Measurements from ENCODE around the gene HIGD2A. TPM values are rescaled to one million over a fixed set of nuclear protein-coding genes. Genes with fewer than 3 reads are reported as not detected.
A peak's percentile ranks its signal among the peaks of the same experiment; 100 is the strongest.

Gene HIGD2A
- total RNA-seq, 1 donor from 2014 or later, result 74.6 TPM

- no peak for TF ChIP-seq CTCF (IDR thresholded peaks at IDR 0.05)
- DNase-seq (ENCODE audit: low spot score), result no peak
- H3K27me3 Mint-ChIP-seq (ENCODE audit: low read depth), result peaks cover 14% of the 10 kb centered on the region
- H3K36me3 Mint-ChIP-seq (ENCODE audit: low read depth), result no peaks in the 10 kb centered on the region
- H3K27ac Mint-ChIP-seq (ENCODE audit: unreplicated experiment), result peak overlapping the region; percentile 15
- H3K4me1 Mint-ChIP-seq (ENCODE audit: low read depth), result peaks cover 14% of the 10 kb centered on the region
- no peak overlapping the region for H3K4me3 Mint-ChIP-seq (ENCODE audit: unreplicated experiment)
- no peaks in the 10 kb centered on the region for H3K9me3 Mint-ChIP-seq (ENCODE audit: low read depth)
Observed at GRCh38 chr5:176438959-176439757, 50.6 kb downstream of the HIGD2A start.

Small RNA genes within 50 kb of the gene (microRNA-seq; reads per million reads assigned to microRNA genes)
- gene MIR1271 (ENCODE audit: borderline number of aligned reads), result 8.3 reads per million, percentile 18 among the genes with 10 or more reads in this experiment

Other genes with a start within 250 kb of the HIGD2A start
- gene SIMC1, start 150.3 kb upstream of the HIGD2A start, total RNA-seq, result 17.4 to 20.3 TPM (median 19.1 TPM) in 3 replicates
- gene KIAA1191, start 27.0 kb upstream of the HIGD2A start, total RNA-seq, result 89.5 to 103 TPM (median 91.5 TPM) in 3 replicates
- 24.5 to 37.8 TPM (median 33.7 TPM) in 3 replicates for gene ARL10, start 23.3 kb upstream of the HIGD2A start, total RNA-seq
- 16.8 to 22.8 TPM (median 19.9 TPM) in 3 replicates for gene NOP16, start 153 bp upstream of the HIGD2A start, total RNA-seq
- gene CLTB, start 27.8 kb downstream of the HIGD2A start, total RNA-seq, result 63.8 to 85.6 TPM (median 65.3 TPM) in 3 replicates
- 40.0 to 45.0 TPM (median 42.5 TPM) in 3 replicates for gene FAF2, start 59.6 kb downstream of the HIGD2A start, total RNA-seq
- 21.9 to 24.7 TPM (median 24.3 TPM) in 3 replicates for gene RNF44, start 148.7 kb downstream of the HIGD2A start, total RNA-seq
- gene CDHR2, start 160.6 kb downstream of the HIGD2A start, total RNA-seq, result 0.40 to 1.5 TPM (median 0.46 TPM) in 3 replicates
- 1.7 to 2.9 TPM (median 2.1 TPM) in 3 replicates for gene GPRIN1, start 221.4 kb downstream of the HIGD2A start, total RNA-seq
- 0.45 to 0.95 TPM in 2 of 3 replicates, not detected in the other for gene SNCB, start 241.8 kb downstream of the HIGD2A start, total RNA-seq
- gene EIF4E1B, start 241.9 kb downstream of the HIGD2A start, total RNA-seq, result not detected in 3 replicates

Measured in chondrocyte (in vitro differentiated cells).